Measurements from ENCODE around the gene SMIM38.

SMIM38 gene

GRCh38 chr11:69204941-69205742 is 49.4 kb downstream of the SMIM38 start:
- no peak for DNase-seq
